Skin epidermis (tissue), 12 donors: Measurements from ENCODE around the gene ATP6V0D1.
"Not testable (repeated sequence)": the region's sequence is repeated elsewhere in the genome, so short reads cannot be mapped to it uniquely, and the experiment has no call there.

ENCODE experiments used
- H3K27ac ChIP-seq, 21 experiments: fragments of 200-600 bp; sonication (generic) in 11 of 21; one replicate each; pipeline ENCODE4 v1.5.0; 2020; ENCODE audit warnings: mild to moderate bottlenecking in 3 of 21, inconsistent platforms in 2 of 21, moderate library complexity in 2 of 21
- H3K4me3 ChIP-seq, 7 experiments: fragments of 200-600 bp; sonication (generic) in 2 of 7; one replicate each; pipeline ENCODE4 v1.5.0; 2020; ENCODE audit warnings: inconsistent platforms in 2 of 7, mild to moderate bottlenecking in 2 of 7, moderate library complexity in 1 of 7

Gene ATP6V0D1

GRCh38 chr16:67480833-67481560 is at the start of gene ATP6V0D1:
TSS of gene ATP6V0D1 (minus strand) at chr16:67481157. CDS start at chr16:67481086, 71 bp downstream.
- Histone ChIP-seq H3K4me3 (peak within 1 kb of the TSS; percentile 70 to 94 (median 86)), H3K27ac (peak within 1 kb of the TSS; percentile 68 to 99 (median 95))

- Histone ChIP-seq H3K27ac (peak overlapping the region in 20 of 21 experiments; percentile 49 to 92 (median 87)), H3K4me3 (peak overlapping the region; percentile 58 to 80 (median 65))
Observed at GRCh38 chr16:67530013-67530939, 49.3 kb upstream of the ATP6V0D1 start.

GRCh38 chr16:67529582-67530012 is 48.6 kb upstream of the ATP6V0D1 start:
- H3K4me3 ChIP-seq, result peak overlapping the region; percentile 58 to 80 (median 65)
- H3K27ac ChIP-seq, result peak overlapping the region; percentile 49 to 92 (median 87)

GRCh38 chr16:67528870-67529581 is 48.1 kb upstream of the ATP6V0D1 start:
- Histone ChIP-seq H3K4me3 (peak overlapping the region; percentile 58 to 80 (median 65)), H3K27ac (peak overlapping the region; percentile 49 to 92 (median 87))

- Histone ChIP-seq H3K27ac (peak within 1 kb of the TSS; percentile 49 to 92 (median 87)), H3K4me3 (peak within 1 kb of the TSS; percentile 58 to 80 (median 65))
Observed at GRCh38 chr16:67528222-67528869, 47.4 kb upstream of the ATP6V0D1 start, which contains the start of gene RIPOR1. TSS of gene RIPOR1 (plus strand) at chr16:67528829. CDS start at chr16:67538447, 9,618 bp downstream.

GRCh38 chr16:67526149-67526791 is 45.3 kb upstream of the ATP6V0D1 start:
- Histone ChIP-seq H3K27ac (no peak overlapping the region), H3K4me3 (no peak overlapping the region)

- no peak overlapping the region for H3K27ac ChIP-seq
Observed at GRCh38 chr16:67525176-67525860, 44.4 kb upstream of the ATP6V0D1 start.

GRCh38 chr16:67521095-67521804 is 40.3 kb upstream of the ATP6V0D1 start:
- Histone ChIP-seq H3K27ac (peak overlapping the region in 20 of 21 experiments; percentile 72 to 91 (median 86)), H3K4me3 (peak overlapping the region; percentile 27 to 34 (median 33))

More at GRCh38 chr16:67525176-67525860, 44.4 kb upstream of the ATP6V0D1 start:
- no peak overlapping the region for H3K4me3 ChIP-seq

- H3K27ac ChIP-seq, result peak overlapping the region in 2 of 21 experiments; percentile 33 to 34
- no peak overlapping the region for H3K4me3 ChIP-seq
Observed at GRCh38 chr16:67519242-67519641, 38.3 kb upstream of the ATP6V0D1 start.

GRCh38 chr16:67518676-67519075 is 37.7 kb upstream of the ATP6V0D1 start:
- H3K27ac ChIP-seq, result peak overlapping the region in 5 of 21 experiments; percentile 10 to 77 (median 18)

GRCh38 chr16:67517661-67518423 is 36.9 kb upstream of the ATP6V0D1 start:
- no peak overlapping the region for H3K4me3 ChIP-seq
- H3K27ac ChIP-seq, result peak overlapping the region in 5 of 21 experiments; percentile 13 to 77 (median 18)

More at GRCh38 chr16:67518676-67519075, 37.7 kb upstream of the ATP6V0D1 start:
- no peak overlapping the region for H3K4me3 ChIP-seq

- Histone ChIP-seq H3K27ac (peak overlapping the region in 3 of 21 experiments; percentile 16 to 34 (median 26)), H3K4me3 (no peak overlapping the region)
Observed at GRCh38 chr16:67517155-67517445, 36.1 kb upstream of the ATP6V0D1 start.

- no peak overlapping the region for H3K4me3 ChIP-seq
- H3K27ac ChIP-seq, result peak overlapping the region in 3 of 21 experiments; percentile 14 to 34 (median 26)
Observed at GRCh38 chr16:67516296-67517154, 35.6 kb upstream of the ATP6V0D1 start.

- H3K27ac ChIP-seq, result no peak overlapping the region
- no peak overlapping the region for H3K4me3 ChIP-seq
Observed at GRCh38 chr16:67514382-67514828, 33.4 kb upstream of the ATP6V0D1 start.

GRCh38 chr16:67513892-67514291 is 32.9 kb upstream of the ATP6V0D1 start:
- H3K27ac ChIP-seq, H3K4me3 ChIP-seq: not testable (repeated sequence)

GRCh38 chr16:67509016-67509415 is 28.1 kb upstream of the ATP6V0D1 start:
- H3K27ac ChIP-seq, result no peak overlapping the region
- H3K4me3 ChIP-seq, result no peak overlapping the region
